Activated naive CD4-positive, alpha-beta T cell treated with anti-CD3 and anti-CD28 coated beads, Interleukin-2, amount 50 U/mL, for 24 hours (primary cell): Measurements from ENCODE around the gene STOM.

Experiments used
- H3K27ac Mint-ChIP-seq: one replicate; pipeline ENCODE4 v1.8.0; 2021; ENCODE audit warnings: mild to moderate bottlenecking, mixed read lengths
- H3K27me3 Mint-ChIP-seq: one replicate; pipeline ENCODE4 v1.8.0; 2021; ENCODE audit warnings: mixed read lengths
- H3K36me3 Mint-ChIP-seq: one replicate; pipeline ENCODE4 v1.8.0; 2021; ENCODE audit warnings: mixed read lengths
- H3K4me1 Mint-ChIP-seq: one replicate; pipeline ENCODE4 v1.8.0; 2021; ENCODE audit warnings: mixed read lengths
- H3K4me3 Mint-ChIP-seq: one replicate; pipeline ENCODE4 v1.8.0; 2021; ENCODE audit warnings: mild to moderate bottlenecking, mixed read lengths
- H3K9me3 Mint-ChIP-seq: one replicate; pipeline ENCODE4 v1.8.0; 2021; ENCODE audit warnings: mixed read lengths

The STOM gene

DNA sequence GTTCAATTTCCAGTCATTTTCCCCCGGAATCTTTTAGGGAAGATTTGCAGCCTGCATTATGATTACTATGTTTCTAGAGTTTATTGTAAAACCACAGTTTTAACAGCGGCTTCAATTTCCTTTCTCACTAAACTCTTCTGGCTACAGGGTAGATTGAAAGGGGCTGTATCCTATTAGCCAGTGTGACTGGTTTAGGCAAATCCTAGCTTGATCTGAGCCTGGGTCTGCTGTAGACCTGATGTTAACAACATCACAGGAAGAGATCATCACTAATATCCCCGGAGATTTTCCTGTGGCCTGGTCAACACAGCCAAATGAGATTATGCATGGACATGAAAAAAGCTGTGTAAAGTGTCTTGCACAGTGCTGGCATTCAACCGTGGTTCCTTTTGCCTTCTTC lies 33.4 kb downstream of the STOM start:
- no peaks in the 10 kb centered on the region for H3K9me3 Mint-ChIP-seq
- no peak overlapping the region for H3K27ac Mint-ChIP-seq
- peaks cover 7% of the 10 kb centered on the region for H3K36me3 Mint-ChIP-seq
- no peak overlapping the region for H3K4me3 Mint-ChIP-seq
- no peaks in the 10 kb centered on the region for H3K4me1 Mint-ChIP-seq
- no peaks in the 10 kb centered on the region for H3K27me3 Mint-ChIP-seq

DNA sequence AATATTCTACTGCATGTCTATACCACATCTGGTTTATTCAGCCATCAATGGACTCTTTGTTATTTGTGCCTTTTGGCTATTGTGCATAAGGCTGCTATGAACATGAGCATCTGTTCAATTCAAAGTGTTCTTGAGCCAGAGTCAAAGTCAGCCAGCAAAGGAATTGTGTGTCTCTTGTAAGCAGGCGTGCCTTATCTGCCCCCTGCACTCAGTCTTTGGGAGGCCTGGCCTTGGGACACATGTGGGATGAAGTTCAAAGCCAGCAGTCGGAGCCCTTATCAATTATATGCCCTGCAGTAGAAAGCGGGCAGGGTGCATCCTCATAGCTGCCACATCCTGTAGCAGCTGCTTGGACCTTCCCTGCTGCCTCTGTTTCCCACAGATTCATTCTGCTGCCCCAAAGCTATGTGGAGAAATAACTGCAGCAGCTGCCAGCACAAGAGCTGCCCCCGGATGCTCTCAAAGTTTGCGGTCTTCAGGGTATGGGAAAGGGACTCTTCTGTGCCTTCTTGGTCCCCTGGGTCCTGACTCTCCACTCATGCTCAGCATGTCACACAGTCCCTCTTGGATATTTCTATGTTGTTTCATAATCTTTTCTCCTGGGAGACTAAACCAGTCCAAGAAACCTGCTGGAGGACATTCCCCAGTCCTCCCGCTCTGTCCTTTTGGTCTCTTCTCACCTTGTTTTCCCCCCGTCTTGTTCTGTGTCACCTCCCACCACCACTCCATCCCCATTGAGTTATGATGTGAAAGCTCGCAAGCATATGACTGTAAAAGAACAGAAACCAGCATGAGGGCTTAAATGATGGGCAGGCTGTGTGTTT lies 35.9 kb downstream of the STOM start:
- no peak overlapping the region for H3K27ac Mint-ChIP-seq
- no peaks in the 10 kb centered on the region for H3K4me1 Mint-ChIP-seq
- peaks cover 5% of the 10 kb centered on the region for H3K36me3 Mint-ChIP-seq
- no peaks in the 10 kb centered on the region for H3K9me3 Mint-ChIP-seq
- no peak overlapping the region for H3K4me3 Mint-ChIP-seq
- no peaks in the 10 kb centered on the region for H3K27me3 Mint-ChIP-seq

DNA sequence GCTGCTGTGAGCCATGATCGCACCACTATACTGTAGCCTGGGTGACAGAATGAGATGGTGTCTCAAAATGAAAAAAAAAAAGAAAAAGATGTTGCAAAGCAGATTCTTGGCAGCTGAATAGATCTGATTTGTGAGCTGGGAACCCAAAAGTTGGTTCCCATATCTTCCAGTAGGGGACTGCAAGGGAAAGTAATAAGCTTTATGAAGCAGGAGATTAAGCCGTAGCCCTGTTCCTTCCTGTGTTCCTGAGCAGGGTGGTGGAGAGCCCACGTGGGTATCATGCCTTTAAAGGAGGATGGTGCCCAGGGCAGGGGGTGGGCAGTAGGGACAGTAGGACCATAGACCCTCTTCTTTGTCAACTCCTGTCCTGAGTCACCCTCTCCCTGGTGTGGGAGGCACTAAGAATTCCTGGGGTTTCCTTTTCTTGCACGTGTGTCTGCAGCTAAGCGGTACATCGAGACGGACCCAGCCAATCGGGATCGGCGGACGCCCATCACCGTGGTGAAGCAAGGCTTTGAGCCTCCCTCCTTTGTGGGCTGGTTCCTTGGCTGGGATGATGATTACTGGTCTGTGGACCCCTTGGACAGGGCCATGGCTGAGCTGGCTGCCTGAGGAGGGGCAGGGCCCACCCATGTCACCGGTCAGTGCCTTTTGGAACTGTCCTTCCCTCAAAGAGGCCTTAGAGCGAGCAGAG lies 37.9 kb downstream of the STOM start:
- H3K4me1 Mint-ChIP-seq, result no peaks in the 10 kb centered on the region
- no peaks in the 10 kb centered on the region for H3K27me3 Mint-ChIP-seq
- H3K27ac Mint-ChIP-seq, result no peak overlapping the region
- H3K4me3 Mint-ChIP-seq, result no peak overlapping the region
- H3K36me3 Mint-ChIP-seq, result peaks cover 5% of the 10 kb centered on the region
- H3K9me3 Mint-ChIP-seq, result no peaks in the 10 kb centered on the region

DNA sequence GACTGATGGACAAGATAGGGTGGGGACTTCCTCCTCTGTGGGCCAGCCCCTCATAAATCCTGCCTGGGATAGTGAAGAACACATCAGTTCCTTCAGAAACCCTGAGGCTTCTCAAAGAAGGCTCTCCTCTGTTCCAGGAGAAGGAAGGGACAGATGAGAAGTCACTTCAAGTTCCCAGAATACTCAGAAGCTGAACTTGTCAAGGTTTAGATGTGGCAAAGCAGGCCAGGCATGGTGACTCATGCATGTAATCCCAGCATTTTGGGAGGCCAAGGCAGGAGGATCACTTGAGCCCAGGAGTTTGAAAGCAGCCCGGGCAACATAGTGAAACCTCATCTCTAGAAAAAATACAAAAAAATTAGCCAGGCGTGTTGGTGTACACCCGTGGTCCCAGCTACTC lies 38.5 kb downstream of the STOM start:
- no peaks in the 10 kb centered on the region for H3K9me3 Mint-ChIP-seq
- peaks cover 5% of the 10 kb centered on the region for H3K36me3 Mint-ChIP-seq
- no peaks in the 10 kb centered on the region for H3K4me1 Mint-ChIP-seq
- H3K4me3 Mint-ChIP-seq, result no peak overlapping the region
- no peaks in the 10 kb centered on the region for H3K27me3 Mint-ChIP-seq
- no peak overlapping the region for H3K27ac Mint-ChIP-seq

DNA sequence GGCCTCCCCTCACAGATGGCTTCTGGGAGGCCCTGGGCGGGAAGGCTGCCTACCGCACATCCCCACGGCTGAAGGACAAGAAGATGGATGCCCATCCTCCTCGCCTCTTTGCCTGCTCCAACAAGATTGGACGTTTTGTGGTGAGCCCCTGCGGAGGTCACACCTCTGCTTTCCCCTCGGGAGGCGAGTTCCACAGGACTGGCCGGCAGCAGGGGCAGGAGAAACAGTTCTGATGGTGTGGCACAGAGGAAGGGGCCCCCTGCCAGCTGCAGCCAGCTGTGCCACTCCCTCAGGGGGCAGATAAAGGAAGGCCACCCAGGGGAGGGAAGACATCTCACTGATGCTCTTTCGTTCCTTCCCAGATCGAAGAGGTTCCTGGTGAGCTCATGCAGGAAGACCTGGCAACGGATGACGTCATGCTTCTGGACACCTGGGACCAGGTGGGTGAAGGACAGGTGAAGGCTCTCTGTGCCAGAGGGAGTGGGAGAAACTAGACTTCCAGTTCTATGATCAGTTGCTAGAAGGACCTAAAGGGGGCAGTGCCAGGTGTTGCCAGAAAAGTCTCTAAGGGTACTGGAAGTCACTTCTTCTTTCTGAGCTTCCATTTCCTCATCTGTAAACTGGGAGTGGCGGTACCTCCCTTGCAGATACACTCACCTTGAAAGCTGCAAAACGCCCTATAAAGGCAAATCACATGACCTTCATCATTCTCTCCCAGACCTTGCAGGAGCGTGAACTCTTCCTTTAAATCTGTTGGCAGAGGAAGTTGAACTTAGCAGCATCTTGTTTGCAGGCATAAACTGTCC lies 41.0 kb downstream of the STOM start:
- peaks cover 6% of the 10 kb centered on the region for H3K36me3 Mint-ChIP-seq
- no peak overlapping the region for H3K27ac Mint-ChIP-seq
- H3K27me3 Mint-ChIP-seq, result no peaks in the 10 kb centered on the region
- H3K9me3 Mint-ChIP-seq, result no peaks in the 10 kb centered on the region
- H3K4me1 Mint-ChIP-seq, result no peaks in the 10 kb centered on the region
- H3K4me3 Mint-ChIP-seq, result no peak overlapping the region

DNA sequence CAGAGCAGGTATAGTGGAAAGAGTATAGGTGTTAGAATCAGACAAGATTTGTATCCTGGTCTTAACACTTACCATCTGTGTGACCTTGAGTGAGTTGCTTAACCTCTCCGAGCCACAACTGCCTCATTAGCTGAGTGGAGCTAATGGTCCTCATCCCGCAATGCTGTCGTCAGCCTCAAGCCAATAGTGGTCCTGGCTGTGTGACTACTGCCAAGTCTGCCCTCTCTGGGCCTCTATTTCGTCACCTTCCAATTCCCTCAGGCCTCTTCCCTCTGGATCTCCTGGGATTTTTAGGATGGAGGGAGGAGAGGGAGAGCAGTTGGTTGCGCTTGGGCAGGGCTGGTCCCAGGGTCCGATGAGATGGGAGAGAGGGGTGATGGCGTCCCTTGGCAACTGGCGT lies 41.6 kb downstream of the STOM start:
- H3K4me1 Mint-ChIP-seq, result no peaks in the 10 kb centered on the region
- peaks cover 6% of the 10 kb centered on the region for H3K36me3 Mint-ChIP-seq
- H3K27ac Mint-ChIP-seq, result no peak overlapping the region
- no peaks in the 10 kb centered on the region for H3K9me3 Mint-ChIP-seq
- no peaks in the 10 kb centered on the region for H3K27me3 Mint-ChIP-seq
- no peak overlapping the region for H3K4me3 Mint-ChIP-seq

DNA sequence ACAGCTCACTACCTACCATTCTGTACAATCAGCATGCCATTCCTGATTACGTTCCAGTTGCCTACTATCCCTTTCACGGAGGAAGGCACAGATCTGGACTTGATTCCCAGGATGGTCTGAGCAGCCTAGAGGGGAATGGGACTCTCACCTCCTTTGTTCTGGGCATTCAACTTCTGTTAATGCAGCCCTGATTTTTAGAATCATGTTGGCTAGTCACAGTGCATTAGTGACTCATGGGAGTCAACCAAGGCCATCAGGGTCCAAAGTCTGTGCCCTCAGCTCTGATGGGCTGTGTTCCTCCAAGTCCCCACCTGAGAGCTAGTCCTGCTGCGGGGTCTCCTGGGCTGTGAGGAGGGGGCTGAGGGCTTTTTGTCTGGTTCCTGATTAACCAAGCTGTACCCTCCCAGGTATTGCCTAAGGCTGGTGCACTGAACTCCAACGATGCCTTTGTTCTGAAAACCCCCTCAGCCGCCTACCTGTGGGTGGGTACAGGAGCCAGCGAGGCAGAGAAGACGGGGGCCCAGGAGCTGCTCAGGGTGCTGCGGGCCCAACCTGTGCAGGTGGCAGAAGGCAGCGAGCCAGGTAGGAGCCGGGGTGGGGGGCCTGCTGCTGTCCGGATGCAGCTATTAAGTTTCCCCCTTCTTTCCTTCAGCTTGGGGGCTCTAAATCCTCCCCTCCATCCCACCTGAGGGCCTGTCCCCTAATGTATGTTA lies 43.0 kb downstream of the STOM start:
- no peak overlapping the region for H3K4me3 Mint-ChIP-seq
- no peak overlapping the region for H3K27ac Mint-ChIP-seq
- H3K4me1 Mint-ChIP-seq, result peaks cover 3% of the 10 kb centered on the region
- H3K36me3 Mint-ChIP-seq, result peaks cover 8% of the 10 kb centered on the region
- no peaks in the 10 kb centered on the region for H3K27me3 Mint-ChIP-seq
- H3K9me3 Mint-ChIP-seq, result no peaks in the 10 kb centered on the region

DNA sequence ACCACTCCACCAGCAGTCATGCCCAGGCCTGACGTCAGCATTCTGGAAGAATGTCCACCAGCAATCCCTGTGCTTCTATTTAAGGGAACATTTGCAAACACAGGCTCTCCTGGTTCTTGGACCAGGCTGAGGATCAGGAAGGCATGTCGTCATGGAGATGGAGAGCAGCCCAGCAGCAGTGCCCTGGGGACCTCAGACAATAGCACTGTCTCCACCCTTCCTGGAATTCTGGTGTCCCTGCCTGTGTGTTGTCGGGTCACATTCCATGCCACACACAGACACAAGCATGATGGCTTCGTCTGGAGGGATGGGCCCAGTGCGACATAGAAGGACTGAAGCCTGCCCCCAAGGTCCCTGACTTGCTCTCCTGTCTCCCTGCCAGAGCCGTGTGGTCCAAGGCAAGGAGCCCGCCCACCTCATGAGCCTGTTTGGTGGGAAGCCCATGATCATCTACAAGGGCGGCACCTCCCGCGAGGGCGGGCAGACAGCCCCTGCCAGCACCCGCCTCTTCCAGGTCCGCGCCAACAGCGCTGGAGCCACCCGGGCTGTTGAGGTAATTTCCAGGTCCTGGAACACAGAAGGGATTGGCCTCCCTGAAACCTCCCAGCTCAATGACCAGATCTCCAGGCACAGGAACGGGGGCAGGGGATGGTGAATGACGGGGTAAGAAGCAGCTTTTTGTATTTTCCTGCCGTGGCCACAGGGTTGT lies 43.8 kb downstream of the STOM start:
- peaks cover 9% of the 10 kb centered on the region for H3K36me3 Mint-ChIP-seq
- no peaks in the 10 kb centered on the region for H3K9me3 Mint-ChIP-seq
- H3K4me1 Mint-ChIP-seq, result peaks cover 5% of the 10 kb centered on the region
- H3K4me3 Mint-ChIP-seq, result no peak overlapping the region
- no peak overlapping the region for H3K27ac Mint-ChIP-seq
- no peaks in the 10 kb centered on the region for H3K27me3 Mint-ChIP-seq

DNA sequence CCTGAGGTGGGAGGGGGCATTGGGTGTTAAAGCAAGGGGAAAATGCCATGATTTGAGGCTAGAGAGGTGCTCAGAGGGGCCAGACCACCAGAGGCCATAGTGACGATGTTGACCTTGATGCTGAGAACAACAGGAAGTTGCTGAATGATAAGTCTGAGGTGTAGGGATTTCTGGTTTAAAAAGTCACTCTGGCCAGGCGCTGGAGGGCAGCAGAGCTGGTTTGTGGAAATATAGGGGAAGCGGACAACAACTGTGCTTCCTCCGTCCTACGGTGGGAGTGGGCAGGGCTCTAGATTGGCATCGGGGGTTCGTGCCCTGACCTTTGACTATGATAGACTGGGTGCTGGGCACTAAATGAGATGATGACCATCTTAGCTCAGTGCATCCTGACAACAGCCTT lies 44.7 kb downstream of the STOM start:
- Mint-ChIP-seq H3K27me3 (no peaks in the 10 kb centered on the region), H3K36me3 (peaks cover 7% of the 10 kb centered on the region), H3K4me1 (peaks cover 10% of the 10 kb centered on the region), H3K27ac (no peak overlapping the region), H3K9me3 (no peaks in the 10 kb centered on the region), H3K4me3 (no peak overlapping the region)

DNA sequence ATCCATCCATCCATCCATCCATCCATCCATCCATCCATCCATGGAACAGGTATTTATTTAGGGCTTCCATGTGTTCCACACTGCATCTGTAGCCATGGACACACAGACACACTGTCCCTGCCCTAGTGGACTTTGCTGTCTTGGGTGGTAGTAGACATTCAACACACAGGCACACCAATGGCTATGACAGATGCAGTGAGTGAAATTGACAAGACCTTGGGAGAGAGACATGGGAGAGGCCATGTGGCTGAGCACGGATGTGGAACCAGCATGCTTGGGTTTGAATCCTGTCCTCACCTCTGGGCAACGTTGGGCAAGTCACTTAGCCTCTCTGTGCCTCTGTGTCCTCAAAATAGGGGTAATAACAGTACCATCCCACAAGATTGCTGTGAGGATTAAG lies 45.3 kb downstream of the STOM start:
- Mint-ChIP-seq H3K4me3 (no peak overlapping the region), H3K27me3 (no peaks in the 10 kb centered on the region), H3K27ac (no peak overlapping the region), H3K4me1 (peaks cover 10% of the 10 kb centered on the region), H3K9me3 (no peaks in the 10 kb centered on the region), H3K36me3 (peaks cover 6% of the 10 kb centered on the region)

DNA sequence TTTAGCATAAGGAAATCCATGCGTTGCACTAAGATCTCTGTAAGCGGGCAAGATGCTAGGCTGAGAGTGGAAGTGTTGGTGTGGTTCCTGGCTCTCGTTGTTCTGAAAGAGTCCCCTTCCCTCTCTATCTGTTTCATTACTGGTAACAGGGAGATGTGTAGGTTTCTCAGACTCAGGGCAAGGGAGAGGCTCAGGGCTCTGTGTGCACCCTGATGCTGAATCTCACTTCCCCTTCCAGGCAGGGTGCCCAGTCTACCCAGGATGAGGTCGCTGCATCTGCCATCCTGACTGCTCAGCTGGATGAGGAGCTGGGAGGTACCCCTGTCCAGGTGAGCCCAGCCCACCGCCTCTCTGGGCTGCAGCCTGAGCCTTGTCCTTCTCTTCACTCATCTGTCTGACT lies 45.7 kb downstream of the STOM start:
- H3K4me3 Mint-ChIP-seq, result no peak overlapping the region
- H3K36me3 Mint-ChIP-seq, result peaks cover 6% of the 10 kb centered on the region
- H3K27ac Mint-ChIP-seq, result no peak overlapping the region
- H3K9me3 Mint-ChIP-seq, result no peaks in the 10 kb centered on the region
- H3K4me1 Mint-ChIP-seq, result peaks cover 10% of the 10 kb centered on the region
- no peaks in the 10 kb centered on the region for H3K27me3 Mint-ChIP-seq

DNA sequence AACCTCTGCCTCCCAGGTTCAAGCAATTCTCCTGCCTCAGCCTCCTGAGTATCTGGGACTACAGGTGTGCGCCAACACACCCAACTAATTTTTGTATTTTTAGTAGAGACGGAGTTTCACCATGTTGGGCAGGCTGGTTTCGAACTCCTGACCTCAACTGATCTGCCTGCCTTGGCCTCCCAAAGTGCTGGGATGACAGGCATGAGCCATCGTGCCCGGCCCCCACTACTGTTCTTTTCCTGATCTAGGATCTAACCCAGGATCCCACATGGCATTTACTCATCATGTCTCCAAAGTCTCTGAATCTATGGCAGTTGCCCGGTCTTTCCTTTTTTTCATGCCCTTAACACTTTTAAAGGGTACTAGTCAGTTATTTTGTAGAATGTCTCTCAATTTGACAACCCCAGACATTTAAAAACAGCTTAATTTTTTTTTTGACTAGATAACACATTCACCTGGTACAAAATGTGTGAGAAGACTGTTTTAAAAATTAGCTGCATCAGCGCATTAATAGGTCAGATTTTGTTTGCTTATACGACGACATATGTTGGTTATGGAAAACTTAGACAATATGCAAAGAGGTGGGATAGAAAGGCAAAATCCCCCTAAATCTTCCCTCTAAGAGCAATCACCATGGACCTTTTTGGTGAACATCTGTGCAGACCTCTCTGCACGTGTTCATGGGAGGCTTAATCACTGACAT lies 46.5 kb downstream of the STOM start:
- no peak overlapping the region for H3K4me3 Mint-ChIP-seq
- peaks cover 10% of the 10 kb centered on the region for H3K4me1 Mint-ChIP-seq
- H3K27me3 Mint-ChIP-seq, result no peaks in the 10 kb centered on the region
- H3K9me3 Mint-ChIP-seq, result no peaks in the 10 kb centered on the region
- H3K27ac Mint-ChIP-seq, result no peak overlapping the region
- H3K36me3 Mint-ChIP-seq, result peaks cover 4% of the 10 kb centered on the region

DNA sequence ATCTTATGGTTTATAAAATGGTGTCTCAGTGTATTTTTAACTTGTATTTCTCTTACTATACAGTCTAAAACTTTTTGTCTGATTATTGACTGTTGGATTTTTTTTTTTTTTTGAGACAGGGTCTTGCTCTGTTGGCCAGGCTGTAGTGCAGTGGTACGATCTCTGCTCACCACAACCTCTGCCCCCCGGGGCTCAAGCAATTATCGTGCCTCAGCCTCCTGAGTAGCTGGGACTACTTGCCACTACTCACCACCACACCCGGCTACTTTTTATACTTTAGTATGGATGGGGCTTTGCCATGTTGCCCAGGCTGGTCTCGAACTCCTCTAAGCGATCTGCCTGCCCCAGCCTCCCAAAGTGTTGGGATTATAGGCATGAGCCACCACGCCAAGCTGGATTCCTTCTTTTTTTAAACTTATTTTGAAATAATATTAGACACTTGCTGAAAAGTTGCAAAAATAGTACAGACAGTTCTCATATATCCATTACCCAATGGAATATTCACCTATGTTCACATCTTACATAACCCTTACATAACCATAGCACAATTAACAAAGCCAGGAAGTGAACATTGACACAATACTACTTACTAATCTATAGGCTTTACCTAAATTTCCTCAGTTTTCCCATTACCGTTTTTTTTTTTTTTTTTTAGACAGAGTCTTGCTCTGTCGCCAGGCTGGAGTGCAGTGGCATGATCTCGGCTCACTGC lies 47.2 kb downstream of the STOM start:
- peaks cover 4% of the 10 kb centered on the region for H3K36me3 Mint-ChIP-seq
- no peaks in the 10 kb centered on the region for H3K27me3 Mint-ChIP-seq
- H3K27ac Mint-ChIP-seq, result no peak overlapping the region
- peaks cover 10% of the 10 kb centered on the region for H3K4me1 Mint-ChIP-seq
- no peaks in the 10 kb centered on the region for H3K9me3 Mint-ChIP-seq
- no peak overlapping the region for H3K4me3 Mint-ChIP-seq
